HepG2 (cell line): ENCODE data around the gene QKI. TPM values are rescaled to one million over a fixed set of nuclear protein-coding genes. Genes with fewer than 3 reads are reported as not detected.
A peak's percentile ranks its signal among the peaks of the same experiment; 100 is the strongest.

Source experiments
- FOSL2 ChIP-seq: sonication (generic); formaldehyde crosslinking; IDR thresholded peaks from 2 replicates; pipeline ENCODE4 v1.4.0; 2020; ENCODE audit warnings: missing genetic modification reagents
- HDAC2 ChIP-seq: sonication (generic); formaldehyde crosslinking; IDR thresholded peaks from 2 replicates; pipeline ENCODE4 v1.4.0; 2020; ENCODE audit warnings: missing genetic modification reagents
- MBNL3 ChIP-seq: fragments of 250-450 bp; sonication (Bioruptor Pico); conservative IDR thresholded peaks from 2 replicates; pipeline ENCODE4 v1.8.0; 2022; ENCODE audit warnings: mild to moderate bottlenecking, inconsistent platforms
- MIER2 ChIP-seq: IDR thresholded peaks from 2 replicates; pipeline ENCODE4 v1.6.1; 2016; ENCODE audit warnings: missing biosample characterization, missing genetic modification reagents
- NONO ChIP-seq, 2 experiments: fragments of 450-650 bp in 1 of 2; sonication (generic) in 1 of 2; formaldehyde crosslinking in 1 of 2; IDR thresholded peaks in 1 of 2; conservative IDR thresholded peaks in 1 of 2; 2 replicates each; pipeline versions ENCODE4 v1.6.1 to v1.8.0; 2017 to 2022; ENCODE audit warnings: mild to moderate bottlenecking in 1 of 2, missing genetic modification reagents in 1 of 2, moderate library complexity in 1 of 2
- NR2F1 ChIP-seq, 2 experiments: fragments of 450-650 bp in 1 of 2; formaldehyde crosslinking in 1 of 2; IDR thresholded peaks; 2 replicates each; pipeline versions ENCODE4 v1.5.0 to v1.6.1; 2016 to 2020; ENCODE audit warnings: mild to moderate bottlenecking in 1 of 2, missing compliant biosample characterization in 1 of 2, missing genetic modification reagents in 1 of 2, moderate library complexity in 1 of 2
- PHF5A ChIP-seq: IDR thresholded peaks from one replicate; pipeline ENCODE4 v1.6.1; 2018; ENCODE audit warnings: low read depth, missing genetic modification reagents; ENCODE audit not compliant: unreplicated experiment
- SMAD9 ChIP-seq: sonication (generic); formaldehyde crosslinking; IDR thresholded peaks from 2 replicates; pipeline ENCODE4 v1.5.1; 2020; ENCODE audit warnings: mild to moderate bottlenecking, missing genetic modification reagents
- SRSF1 ChIP-seq: fragments of 200-400 bp; formaldehyde crosslinking; optimal IDR thresholded peaks from 2 replicates; pipeline ENCODE3; 2017; ENCODE audit warnings: mild to moderate bottlenecking, low read depth, low read length, moderate library complexity
- ZNF234 ChIP-seq: sonication (generic); formaldehyde crosslinking; conservative IDR thresholded peaks from 2 replicates; pipeline ENCODE4 v1.5.1; 2020; ENCODE audit warnings: mild to moderate bottlenecking, missing genetic modification reagents
- ZNF30 ChIP-seq: sonication (generic); formaldehyde crosslinking; IDR thresholded peaks from 2 replicates; pipeline ENCODE4 v1.5.0; 2020; ENCODE audit warnings: mild to moderate bottlenecking, missing genetic modification reagents
- ZNF329 ChIP-seq: sonication (generic); formaldehyde crosslinking; IDR thresholded peaks from 2 replicates; pipeline ENCODE4 v1.9.0; 2021; ENCODE audit warnings: low read depth, mild to moderate bottlenecking, missing genetic modification reagents
- ZNF557 ChIP-seq: sonication (generic); formaldehyde crosslinking; IDR thresholded peaks from 2 replicates; pipeline ENCODE4 v1.4.0; 2020; ENCODE audit warnings: missing genetic modification reagents
- ZNF619 ChIP-seq: sonication (generic); formaldehyde crosslinking; IDR thresholded peaks from 2 replicates; pipeline ENCODE4 v1.4.0; 2020; ENCODE audit warnings: mild to moderate bottlenecking, missing genetic modification reagents
- ZNF678 ChIP-seq: sonication (generic); formaldehyde crosslinking; IDR thresholded peaks from 2 replicates; pipeline ENCODE4 v1.4.0; 2020; ENCODE audit warnings: mild to moderate bottlenecking, missing genetic modification reagents
- polyA plus RNA-seq, 8 experiments: library from polyadenylated mRNA; depleted of rRNA in 3 of 8; stranded (reverse) in 7 of 8; unstranded in 1 of 8; fragments of >200 nt; fragmentation: Illumina TruSeq in 4 of 8; extraction: Trizol in 4 of 8; gene quantifications; 2 replicates each; pipeline versions ENCODE4 v1.2.1 to v1.2.3, GENCODE V29; 2011 to 2016; ENCODE audit warnings: low read depth in 4 of 8, missing spikeins in 1 of 8, mixed read lengths in 1 of 8; ENCODE audit not compliant: insufficient read depth in 1 of 8
- total RNA-seq, 5 experiments: library from RNA; depleted of rRNA; stranded (reverse); fragments of >200 nt; fragmentation: Illumina TruSeq; extraction: Trizol; gene quantifications; 2 replicates each; pipeline ENCODE4 v1.2.3, GENCODE V29; 2016; ENCODE audit warnings: low read depth in 1 of 5
- TF ChIP-seq, protein P1 (sequence below): sonication (generic); formaldehyde crosslinking; IDR thresholded peaks from 2 replicates; pipeline ENCODE4 v1.5.1; 2020; ENCODE audit warnings: mild to moderate bottlenecking, missing genetic modification reagents
- TF ChIP-seq, protein P2 (sequence below): sonication (generic); formaldehyde crosslinking; IDR thresholded peaks from 2 replicates; pipeline ENCODE4 v1.9.0; 2022; ENCODE audit warnings: low read depth, missing genetic modification reagents
- TF ChIP-seq, protein P3 (sequence below): IDR thresholded peaks from 2 replicates; pipeline ENCODE4 v1.6.1; 2016; ENCODE audit warnings: mild to moderate bottlenecking
- TF ChIP-seq, protein P4 (sequence below): sonication (generic); formaldehyde crosslinking; conservative IDR thresholded peaks from 2 replicates; pipeline ENCODE4 v1.5.0; 2020; ENCODE audit warnings: missing genetic modification reagents
- TF ChIP-seq, protein P5 (sequence below): sonication (generic); formaldehyde crosslinking; IDR thresholded peaks from 2 replicates; pipeline ENCODE4 v1.4.0; 2020; ENCODE audit warnings: mild to moderate bottlenecking, low read depth, missing genetic modification reagents

The QKI gene
- total and polyA plus RNA-seq, 2 of the 13 experiments (the other 11 are each of a cell fraction or from before 2014, with no cell fraction given), result 136 to 137 TPM

DNA sequence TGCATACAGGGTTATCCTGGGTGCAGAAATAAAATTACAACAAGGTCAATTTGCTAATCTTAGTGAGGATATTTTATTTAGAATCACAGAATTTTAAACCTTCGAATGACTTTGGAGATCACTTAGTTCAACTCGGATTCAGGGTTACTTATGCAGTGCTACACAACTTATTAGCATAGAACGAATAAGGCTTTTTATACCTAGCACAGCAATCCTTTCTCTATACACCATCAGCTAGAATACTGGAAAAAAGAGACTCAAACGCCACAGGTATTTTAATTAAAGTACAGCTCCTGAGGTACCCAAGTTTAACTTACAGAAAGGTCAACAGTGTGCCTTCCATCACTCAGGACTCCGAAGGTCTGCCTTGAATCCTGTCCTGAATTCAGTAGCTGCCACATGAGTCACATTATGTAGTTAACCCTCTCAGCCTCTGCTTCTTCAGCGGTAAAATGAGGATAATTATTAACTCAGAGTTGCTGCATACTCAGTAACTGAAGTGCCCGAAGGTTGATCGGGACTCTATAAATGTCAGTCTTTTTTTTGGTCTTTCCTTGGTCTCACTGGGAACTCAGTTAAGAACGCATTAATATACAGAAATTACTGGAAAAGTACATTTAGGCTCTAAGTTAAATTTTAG is 6.0 kb upstream of the QKI start (continued):
- TF ChIP-seq SRSF1 (no peak), PHF5A (CRISPR knock-in tag) (peak; percentile 39), SMAD9 (CRISPR knock-in tag) (no peak), ZNF557 (CRISPR knock-in tag) (no peak), NR2F1 (CRISPR knock-in tag; IDR thresholded peaks at IDR 0.05) (0 out of 4 replicates have a peak, but pooled peaks have one; percentile 24 to 42), HDAC2 (CRISPR knock-in tag) (peak; percentile 94), FOSL2 (peak; percentile 98), MIER2 (CRISPR knock-in tag) (0 out of 2 replicates have a peak, but pooled peaks have one; percentile 15), ZNF30 (CRISPR knock-in tag) (no peak), ZNF234 (CRISPR knock-in tag) (no peak), NONO (IDR thresholded peaks at IDR 0.05) (no peak), NONO (CRISPR knock-in tag; conservative IDR thresholded peaks at IDR 0.05) (no peak), ZNF329 (CRISPR knock-in tag) (no peak), ZNF678 (CRISPR knock-in tag) (no peak), MBNL3 (CRISPR knock-in tag) (no peak), ZNF619 (CRISPR knock-in tag) (no peak)
- TF ChIP-seq, protein P1, sequence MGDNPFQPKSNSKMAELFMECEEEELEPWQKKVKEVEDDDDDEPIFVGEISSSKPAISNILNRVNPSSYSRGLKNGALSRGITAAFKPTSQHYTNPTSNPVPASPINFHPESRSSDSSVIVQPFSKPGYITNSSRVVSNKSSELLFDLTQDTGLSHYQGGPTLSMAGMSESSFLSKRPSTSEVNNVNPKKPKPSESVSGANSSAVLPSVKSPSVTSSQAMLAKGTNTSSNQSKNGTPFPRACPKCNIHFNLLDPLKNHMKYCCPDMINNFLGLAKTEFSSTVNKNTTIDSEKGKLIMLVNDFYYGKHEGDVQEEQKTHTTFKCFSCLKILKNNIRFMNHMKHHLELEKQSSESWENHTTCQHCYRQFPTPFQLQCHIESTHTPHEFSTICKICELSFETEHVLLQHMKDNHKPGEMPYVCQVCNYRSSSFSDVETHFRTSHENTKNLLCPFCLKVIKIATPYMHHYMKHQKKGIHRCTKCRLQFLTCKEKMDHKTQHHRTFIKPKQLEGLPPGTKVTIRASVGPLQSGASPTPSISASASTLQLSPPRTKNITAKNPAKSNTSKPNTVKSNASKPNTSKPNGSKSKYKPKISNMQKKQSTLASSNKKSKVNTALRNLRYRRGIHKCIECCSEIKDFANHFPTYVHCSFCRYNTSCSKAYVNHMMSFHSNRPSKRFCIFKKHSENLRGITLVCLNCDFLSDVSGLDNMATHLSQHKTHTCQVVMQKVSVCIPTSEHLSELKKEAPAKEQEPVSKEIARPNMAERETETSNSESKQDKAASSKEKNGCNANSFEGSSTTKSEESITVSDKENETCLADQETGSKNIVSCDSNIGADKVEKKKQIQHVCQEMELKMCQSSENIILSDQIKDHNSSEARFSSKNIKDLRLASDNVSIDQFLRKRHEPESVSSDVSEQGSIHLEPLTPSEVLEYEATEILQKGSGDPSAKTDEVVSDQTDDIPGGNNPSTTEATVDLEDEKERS, result no peak
- TF ChIP-seq, protein P2, sequence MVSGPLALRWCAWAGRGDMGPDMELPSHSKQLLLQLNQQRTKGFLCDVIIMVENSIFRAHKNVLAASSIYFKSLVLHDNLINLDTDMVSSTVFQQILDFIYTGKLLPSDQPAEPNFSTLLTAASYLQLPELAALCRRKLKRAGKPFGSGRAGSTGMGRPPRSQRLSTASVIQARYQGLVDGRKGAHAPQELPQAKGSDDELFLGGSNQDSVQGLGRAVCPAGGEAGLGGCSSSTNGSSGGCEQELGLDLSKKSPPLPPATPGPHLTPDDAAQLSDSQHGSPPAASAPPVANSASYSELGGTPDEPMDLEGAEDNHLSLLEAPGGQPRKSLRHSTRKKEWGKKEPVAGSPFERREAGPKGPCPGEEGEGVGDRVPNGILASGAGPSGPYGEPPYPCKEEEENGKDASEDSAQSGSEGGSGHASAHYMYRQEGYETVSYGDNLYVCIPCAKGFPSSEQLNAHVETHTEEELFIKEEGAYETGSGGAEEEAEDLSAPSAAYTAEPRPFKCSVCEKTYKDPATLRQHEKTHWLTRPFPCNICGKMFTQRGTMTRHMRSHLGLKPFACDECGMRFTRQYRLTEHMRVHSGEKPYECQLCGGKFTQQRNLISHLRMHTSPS (CRISPR knock-in tag), result no peak; the same call in 1 of the 2 replicates
- TF ChIP-seq, protein P3, sequence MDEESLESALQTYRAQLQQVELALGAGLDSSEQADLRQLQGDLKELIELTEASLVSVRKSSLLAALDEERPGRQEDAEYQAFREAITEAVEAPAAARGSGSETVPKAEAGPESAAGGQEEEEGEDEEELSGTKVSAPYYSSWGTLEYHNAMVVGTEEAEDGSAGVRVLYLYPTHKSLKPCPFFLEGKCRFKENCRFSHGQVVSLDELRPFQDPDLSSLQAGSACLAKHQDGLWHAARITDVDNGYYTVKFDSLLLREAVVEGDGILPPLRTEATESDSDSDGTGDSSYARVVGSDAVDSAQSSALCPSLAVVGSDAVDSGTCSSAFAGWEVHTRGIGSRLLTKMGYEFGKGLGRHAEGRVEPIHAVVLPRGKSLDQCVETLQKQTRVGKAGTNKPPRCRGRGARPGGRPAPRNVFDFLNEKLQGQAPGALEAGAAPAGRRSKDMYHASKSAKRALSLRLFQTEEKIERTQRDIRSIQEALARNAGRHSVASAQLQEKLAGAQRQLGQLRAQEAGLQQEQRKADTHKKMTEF (CRISPR knock-in tag), result peak; percentile 76
- TF ChIP-seq, protein P4, sequence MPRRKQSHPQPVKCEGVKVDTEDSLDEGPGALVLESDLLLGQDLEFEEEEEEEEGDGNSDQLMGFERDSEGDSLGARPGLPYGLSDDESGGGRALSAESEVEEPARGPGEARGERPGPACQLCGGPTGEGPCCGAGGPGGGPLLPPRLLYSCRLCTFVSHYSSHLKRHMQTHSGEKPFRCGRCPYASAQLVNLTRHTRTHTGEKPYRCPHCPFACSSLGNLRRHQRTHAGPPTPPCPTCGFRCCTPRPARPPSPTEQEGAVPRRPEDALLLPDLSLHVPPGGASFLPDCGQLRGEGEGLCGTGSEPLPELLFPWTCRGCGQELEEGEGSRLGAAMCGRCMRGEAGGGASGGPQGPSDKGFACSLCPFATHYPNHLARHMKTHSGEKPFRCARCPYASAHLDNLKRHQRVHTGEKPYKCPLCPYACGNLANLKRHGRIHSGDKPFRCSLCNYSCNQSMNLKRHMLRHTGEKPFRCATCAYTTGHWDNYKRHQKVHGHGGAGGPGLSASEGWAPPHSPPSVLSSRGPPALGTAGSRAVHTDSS, result no peak
- TF ChIP-seq, protein P5, sequence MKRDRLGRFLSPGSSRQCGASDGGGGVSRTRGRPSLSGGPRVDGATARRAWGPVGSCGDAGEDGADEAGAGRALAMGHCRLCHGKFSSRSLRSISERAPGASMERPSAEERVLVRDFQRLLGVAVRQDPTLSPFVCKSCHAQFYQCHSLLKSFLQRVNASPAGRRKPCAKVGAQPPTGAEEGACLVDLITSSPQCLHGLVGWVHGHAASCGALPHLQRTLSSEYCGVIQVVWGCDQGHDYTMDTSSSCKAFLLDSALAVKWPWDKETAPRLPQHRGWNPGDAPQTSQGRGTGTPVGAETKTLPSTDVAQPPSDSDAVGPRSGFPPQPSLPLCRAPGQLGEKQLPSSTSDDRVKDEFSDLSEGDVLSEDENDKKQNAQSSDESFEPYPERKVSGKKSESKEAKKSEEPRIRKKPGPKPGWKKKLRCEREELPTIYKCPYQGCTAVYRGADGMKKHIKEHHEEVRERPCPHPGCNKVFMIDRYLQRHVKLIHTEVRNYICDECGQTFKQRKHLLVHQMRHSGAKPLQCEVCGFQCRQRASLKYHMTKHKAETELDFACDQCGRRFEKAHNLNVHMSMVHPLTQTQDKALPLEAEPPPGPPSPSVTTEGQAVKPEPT, result no peak
